H1 (cell line): ENCODE results near the gene PRKAR1B. TPM values are rescaled to one million over a fixed set of nuclear protein-coding genes. Genes with fewer than 3 reads are reported as not detected.

Experiments used
- RBBP5 ChIP-seq: IDR thresholded peaks from 2 replicates; pipeline ENCODE4 v1.7.1; 2012; ENCODE audit warnings: low read depth, mild to moderate bottlenecking, inconsistent platforms, low read length, moderate library complexity, borderline replicate concordance
- TCF12 ChIP-seq: IDR thresholded peaks from 2 replicates; pipeline ENCODE4 v1.6.1; 2011; ENCODE audit warnings: low read depth, mild to moderate bottlenecking, low read length
- polyA plus RNA-seq, 7 experiments: library from polyadenylated mRNA; depleted of rRNA in 3 of 7; stranded (reverse) in 5 of 7; unstranded in 2 of 7; fragments of >200 nt in 5 of 7; fragments of 200-250 nt in 2 of 7; gene quantifications; 1 replicate in 5 of 7; 2 replicates in 1 of 7; 4 replicates in 1 of 7; pipeline versions ENCODE4 v1.2.1 to v1.2.3, GENCODE V29; 2011 to 2013; ENCODE audit warnings: missing spikeins in 2 of 7, mixed read lengths in 2 of 7
- total RNA-seq: library from RNA; stranded (reverse); fragmentation: NEBNext Ultra II Directional; extraction: Animal tissue kit (Norgen Biotek cat#: 25700); gene quantifications from 2 replicates; pipeline ENCODE4 v1.2.1, GENCODE V29; 2021

Gene PRKAR1B
- total and polyA plus RNA-seq, 2 of the 8 experiments (the other 6 are each of a cell fraction or from before 2014, with no cell fraction given), result 12.3 to 55.7 TPM

DNA sequence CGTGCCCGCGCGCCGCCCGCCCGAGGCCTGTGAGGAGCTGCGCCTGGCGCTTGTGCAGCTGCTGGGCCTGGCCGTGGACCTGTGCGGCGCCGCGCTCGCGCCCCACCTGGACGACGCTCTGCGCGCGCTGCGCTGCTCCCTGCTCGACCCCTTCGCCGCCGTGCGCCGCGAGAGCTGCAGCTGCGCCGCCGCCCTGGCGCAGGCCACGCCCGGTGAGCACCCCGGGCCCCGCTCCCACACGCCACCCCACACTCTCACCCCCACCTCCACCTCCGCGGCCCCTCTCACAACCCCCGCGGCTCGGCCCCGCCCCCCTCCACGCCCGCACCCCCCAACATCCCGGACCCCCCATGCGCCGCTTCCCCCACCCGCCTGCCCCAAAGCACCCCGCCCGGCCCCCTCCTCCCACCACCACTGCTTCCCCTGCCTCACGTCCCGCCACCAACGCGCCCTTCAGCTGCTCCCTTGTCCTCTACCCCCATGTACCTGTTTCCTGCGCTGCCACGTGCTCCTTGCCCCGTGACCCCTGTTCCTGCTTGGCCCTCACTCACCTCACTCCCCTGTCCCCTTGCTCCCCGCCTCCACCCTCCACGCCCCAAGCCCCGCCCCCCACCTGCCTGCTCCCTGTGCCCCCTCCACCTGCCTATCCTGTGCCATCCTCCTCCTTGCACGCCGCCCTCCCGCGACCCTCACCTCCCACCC, at the start of gene PRKAR1B (continued):
- TF ChIP-seq RBBP5, result peak; percentile 30; the same call in 1 of the 2 replicates
- TF ChIP-seq TCF12, result no peak
- TF ChIP-seq, all 59 proteins: peak for 4
